Adipocyte (in vitro differentiated cells): ENCODE measurements around the gene RTRAF.

Experiments
- DNase-seq: peaks from one replicate; pipeline ENCODE4 v3.0.0-alpha.2; 2015; ENCODE audit warnings: low read depth
- H3K27me3 ChIP-seq: replicated peaks from 2 replicates; pipeline ENCODE4 v1.7.0; 2013; ENCODE audit warnings: mild to moderate bottlenecking, low read length, moderate library complexity; ENCODE audit not compliant: control insufficient read depth, insufficient read depth
- H3K36me3 ChIP-seq: 2 replicates; pipeline ENCODE4 v1.7.0; 2013; ENCODE audit warnings: low read length, mild to moderate bottlenecking, moderate library complexity; ENCODE audit not compliant: control insufficient read depth, insufficient read depth, severe bottlenecking
- H3K4me1 ChIP-seq: 2 replicates; pipeline ENCODE4 v1.7.0; 2013; ENCODE audit warnings: mild to moderate bottlenecking, low read length, moderate library complexity; ENCODE audit not compliant: control insufficient read depth, insufficient read depth
- H3K4me3 ChIP-seq: 2 replicates; pipeline ENCODE4 v1.7.0; 2013; ENCODE audit warnings: mild to moderate bottlenecking, low read length, moderate library complexity
- H3K9ac ChIP-seq: 2 replicates; pipeline ENCODE4 v1.7.0; 2013; ENCODE audit warnings: mild to moderate bottlenecking, low read length, moderate library complexity
- H3K9me3 ChIP-seq: 2 replicates; pipeline ENCODE4 v1.7.0; 2013; ENCODE audit warnings: mild to moderate bottlenecking, low read length, moderate library complexity; ENCODE audit not compliant: control insufficient read depth

RTRAF gene

GRCh38 chr14:51996148-51996746, 6.9 kb downstream of the RTRAF start:
- H3K4me1 ChIP-seq: peaks cover 22% of the 10 kb centered on the region
- H3K36me3 ChIP-seq: peaks cover 85% of the 10 kb centered on the region
- H3K9ac ChIP-seq: peak overlapping the region; percentile 29
- DNase-seq: peak; percentile 83
- no peaks in the 10 kb centered on the region for H3K9me3 ChIP-seq
- no peak overlapping the region for H3K4me3 ChIP-seq
- H3K27me3 ChIP-seq: no peaks in the 10 kb centered on the region

GRCh38 chr14:51998348-51998747, 9.0 kb downstream of the RTRAF start:
- H3K9me3 ChIP-seq: no peaks in the 10 kb centered on the region
- DNase-seq: no peak
- H3K4me3 ChIP-seq: no peak overlapping the region

GRCh38 chr14:51999084-51999483, 9.7 kb downstream of the RTRAF start:
- no peaks in the 10 kb centered on the region for H3K9me3 ChIP-seq
- H3K9ac ChIP-seq: peak overlapping the region; percentile 47
- peaks cover 36% of the 10 kb centered on the region for H3K4me1 ChIP-seq
- no peaks in the 10 kb centered on the region for H3K27me3 ChIP-seq
- peak; percentile 47 for DNase-seq
- H3K36me3 ChIP-seq: peaks cover 86% of the 10 kb centered on the region
- H3K4me3 ChIP-seq: no peak overlapping the region

More at GRCh38 chr14:51998348-51998747, 9.0 kb downstream of the RTRAF start:
- Histone ChIP-seq H3K9ac (peak overlapping the region; percentile 47), H3K4me1 (peaks cover 34% of the 10 kb centered on the region), H3K36me3 (peaks cover 86% of the 10 kb centered on the region), H3K27me3 (no peaks in the 10 kb centered on the region)

GRCh38 chr14:52000019-52000582, 10.8 kb downstream of the RTRAF start:
- Histone ChIP-seq H3K9ac (peak overlapping the region; percentile 55), H3K4me1 (peaks cover 40% of the 10 kb centered on the region), H3K27me3 (no peaks in the 10 kb centered on the region), H3K4me3 (no peak overlapping the region), H3K36me3 (peaks cover 86% of the 10 kb centered on the region), H3K9me3 (no peaks in the 10 kb centered on the region)
- peak; percentile 35 for DNase-seq

- peak; percentile 16 for DNase-seq
- Histone ChIP-seq H3K9ac (peak overlapping the region; percentile 55), H3K4me3 (no peak overlapping the region), H3K4me1 (peaks cover 40% of the 10 kb centered on the region), H3K9me3 (no peaks in the 10 kb centered on the region), H3K36me3 (peaks cover 86% of the 10 kb centered on the region), H3K27me3 (no peaks in the 10 kb centered on the region)
Observed at GRCh38 chr14:52000696-52001095, 11.3 kb downstream of the RTRAF start.

GRCh38 chr14:52002542-52002941, 13.2 kb downstream of the RTRAF start:
- Histone ChIP-seq H3K9me3 (no peaks in the 10 kb centered on the region), H3K4me3 (no peak overlapping the region), H3K4me1 (peaks cover 40% of the 10 kb centered on the region), H3K36me3 (peaks cover 95% of the 10 kb centered on the region), H3K9ac (no peak overlapping the region), H3K27me3 (no peaks in the 10 kb centered on the region)
- no peak for DNase-seq

- no peaks in the 10 kb centered on the region for H3K27me3 ChIP-seq
- no peaks in the 10 kb centered on the region for H3K9me3 ChIP-seq
- H3K4me3 ChIP-seq: no peak overlapping the region
- H3K4me1 ChIP-seq: peaks cover 40% of the 10 kb centered on the region
- H3K9ac ChIP-seq: no peak overlapping the region
- peaks cover 95% of the 10 kb centered on the region for H3K36me3 ChIP-seq
- DNase-seq: peak; percentile 49
Observed at GRCh38 chr14:52003324-52003723, 14.0 kb downstream of the RTRAF start.

GRCh38 chr14:52005625-52006024, 16.3 kb downstream of the RTRAF start:
- no peaks in the 10 kb centered on the region for H3K9me3 ChIP-seq
- H3K27me3 ChIP-seq: no peaks in the 10 kb centered on the region
- peaks cover 100% of the 10 kb centered on the region for H3K36me3 ChIP-seq
- DNase-seq: no peak
- H3K4me1 ChIP-seq: peaks cover 22% of the 10 kb centered on the region
- no peak overlapping the region for H3K4me3 ChIP-seq
- H3K9ac ChIP-seq: no peak overlapping the region

- Histone ChIP-seq H3K27me3 (no peaks in the 10 kb centered on the region), H3K36me3 (peaks cover 100% of the 10 kb centered on the region), H3K4me1 (peaks cover 23% of the 10 kb centered on the region)
Observed at GRCh38 chr14:52006361-52006760, 17.0 kb downstream of the RTRAF start.

GRCh38 chr14:52007211-52007610, 17.9 kb downstream of the RTRAF start:
- Histone ChIP-seq H3K4me3 (no peak overlapping the region), H3K27me3 (no peaks in the 10 kb centered on the region), H3K9me3 (no peaks in the 10 kb centered on the region), H3K4me1 (peaks cover 31% of the 10 kb centered on the region), H3K9ac (no peak overlapping the region), H3K36me3 (peaks cover 100% of the 10 kb centered on the region)
- DNase-seq: no peak

More at GRCh38 chr14:52006361-52006760, 17.0 kb downstream of the RTRAF start:
- Histone ChIP-seq H3K4me3 (no peak overlapping the region), H3K9ac (no peak overlapping the region), H3K9me3 (no peaks in the 10 kb centered on the region)
- DNase-seq: no peak

- peaks cover 96% of the 10 kb centered on the region for H3K36me3 ChIP-seq
- DNase-seq: no peak
- no peak overlapping the region for H3K4me3 ChIP-seq
- no peaks in the 10 kb centered on the region for H3K9me3 ChIP-seq
- peaks cover 30% of the 10 kb centered on the region for H3K4me1 ChIP-seq
- H3K27me3 ChIP-seq: no peaks in the 10 kb centered on the region
- H3K9ac ChIP-seq: no peak overlapping the region
Observed at GRCh38 chr14:52007637-52008036, 18.3 kb downstream of the RTRAF start.
